NCI-H524 treated with DMSO at 0.1 percent for 48 hours (cell line): Measurements from ENCODE around the gene SETD9.

Experiments
- DNase-seq: peaks from one replicate; lab custom pipeline; 2025; lab: John Stamatoyannopoulos, UW

SETD9 gene

DNA sequence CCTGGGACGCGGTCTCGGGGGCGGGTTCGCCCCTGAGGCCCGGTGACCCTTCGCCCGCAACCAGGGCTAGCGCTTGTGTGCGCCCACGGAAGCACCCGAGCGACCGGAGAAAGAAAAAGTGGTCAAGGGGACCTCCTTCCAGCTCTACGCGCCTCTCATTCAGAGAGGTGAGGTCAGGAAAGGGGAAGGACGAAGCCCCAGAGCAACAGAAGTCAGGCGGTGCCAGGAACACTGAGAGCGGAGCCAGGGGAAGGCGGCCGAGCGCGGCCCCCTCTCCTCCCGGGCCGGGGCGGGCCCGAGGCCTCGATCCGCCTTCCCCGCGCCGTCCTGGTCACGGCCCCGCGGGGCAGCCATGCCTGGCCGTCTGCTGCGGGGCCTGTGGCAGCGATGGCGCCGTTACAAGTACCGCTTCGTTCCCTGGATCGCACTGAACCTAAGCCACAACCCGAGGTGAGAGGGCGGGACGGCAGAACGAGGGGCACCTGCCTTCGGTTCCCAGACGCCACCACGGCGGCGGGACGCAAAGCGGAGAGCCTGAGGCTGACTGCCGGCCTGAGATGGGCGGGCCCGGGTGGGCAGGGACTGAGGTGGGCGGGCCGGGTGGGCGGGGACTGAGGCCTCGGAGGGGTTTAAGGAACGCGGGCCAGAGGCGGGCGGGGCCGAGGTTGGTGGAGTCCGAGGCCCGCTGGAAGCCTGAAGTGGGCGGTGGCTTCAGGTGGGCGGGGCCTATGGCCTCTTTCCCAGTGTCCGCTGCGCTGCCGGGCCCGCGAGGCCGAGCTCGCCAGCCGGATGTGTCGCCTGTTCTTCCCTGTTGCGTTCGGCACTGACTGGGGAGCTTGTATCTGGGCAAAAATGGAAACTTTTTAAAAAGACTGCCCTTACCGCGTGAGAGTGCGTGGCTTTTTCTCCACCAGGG, at the start of gene SETD9:
Gene SETD9 (plus strand): TSS at position 303 of the 916 bp plus-strand sequence. CDS start 50 bp downstream, at position 353.
- peak; percentile 60 for DNase-seq

DNA sequence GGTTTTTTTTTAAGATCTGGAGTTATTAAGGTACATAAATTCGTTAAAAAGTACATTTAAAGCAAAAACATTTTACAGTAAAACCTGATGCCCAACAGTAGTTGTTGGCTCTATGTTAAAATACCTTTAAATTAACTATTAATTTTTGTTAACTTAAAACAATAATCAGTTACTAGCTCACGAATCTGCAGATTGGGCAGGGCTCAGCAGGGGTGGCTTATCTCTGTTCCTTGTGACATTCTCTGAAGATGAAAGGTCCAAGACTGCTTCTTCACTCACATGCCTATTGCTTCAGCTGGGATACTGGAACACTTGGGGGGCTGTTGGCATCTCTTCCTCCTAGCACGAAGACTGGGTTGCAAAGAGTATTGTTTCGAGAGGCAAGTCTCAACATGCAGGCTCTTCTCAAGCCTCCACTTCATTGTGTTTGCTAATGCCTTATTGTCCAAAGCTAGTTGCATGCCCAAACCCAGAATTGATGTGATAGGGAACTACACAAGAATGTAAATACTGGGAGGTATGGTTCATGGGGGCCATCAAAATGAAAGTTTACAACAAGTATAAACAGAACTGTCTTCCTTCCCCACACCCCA, 47.4 kb upstream of the SETD9 start:
- DNase-seq = no peak

GRCh38 chr5:56862909-56863308, 46.5 kb upstream of the SETD9 start:
- no peak for DNase-seq

- DNase-seq = no peak
Measured at GRCh38 chr5:56871777-56872176, 37.6 kb upstream of the SETD9 start.

- DNase-seq = no peak
Measured at GRCh38 chr5:56873056-56873455, 36.3 kb upstream of the SETD9 start.

DNA sequence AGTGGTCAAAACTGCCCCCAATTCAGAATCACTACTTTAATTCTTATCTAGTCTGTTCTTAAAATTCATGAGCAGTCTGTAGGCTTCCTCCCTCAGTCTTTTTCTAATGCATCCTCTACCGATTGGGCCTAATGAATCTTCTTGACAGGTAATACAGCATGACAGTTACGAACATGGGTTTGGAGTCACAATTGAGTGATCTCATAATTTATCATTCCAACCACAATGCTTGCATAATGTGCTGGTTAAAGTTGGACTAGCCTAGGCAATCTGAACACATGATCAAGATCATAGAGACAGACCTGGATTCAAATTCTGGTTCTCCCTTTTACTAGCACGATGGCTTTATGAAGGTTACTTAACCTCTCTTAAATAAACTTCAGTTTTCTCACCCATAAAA, 33.1 kb upstream of the SETD9 start:
- no peak for DNase-seq

DNA sequence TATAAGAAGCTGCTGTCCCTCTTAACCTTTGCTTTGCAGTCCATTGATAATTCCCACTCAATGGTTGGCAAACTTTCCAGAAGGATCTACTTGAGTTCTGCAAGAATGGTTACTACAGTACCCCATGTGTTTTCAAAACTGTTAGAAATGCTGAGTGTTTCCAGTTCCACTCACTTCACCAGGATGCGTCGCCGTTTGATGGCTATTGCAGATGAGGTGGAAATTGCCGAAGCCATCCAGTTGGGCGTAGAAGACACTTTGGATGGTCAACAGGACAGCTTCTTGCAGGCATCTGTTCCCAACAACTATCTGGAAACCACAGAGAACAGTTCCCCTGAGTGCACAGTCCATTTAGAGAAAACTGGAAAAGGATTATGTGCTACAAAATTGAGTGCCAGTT, 27.8 kb upstream of the SETD9 start:
- no peak for DNase-seq

DNA sequence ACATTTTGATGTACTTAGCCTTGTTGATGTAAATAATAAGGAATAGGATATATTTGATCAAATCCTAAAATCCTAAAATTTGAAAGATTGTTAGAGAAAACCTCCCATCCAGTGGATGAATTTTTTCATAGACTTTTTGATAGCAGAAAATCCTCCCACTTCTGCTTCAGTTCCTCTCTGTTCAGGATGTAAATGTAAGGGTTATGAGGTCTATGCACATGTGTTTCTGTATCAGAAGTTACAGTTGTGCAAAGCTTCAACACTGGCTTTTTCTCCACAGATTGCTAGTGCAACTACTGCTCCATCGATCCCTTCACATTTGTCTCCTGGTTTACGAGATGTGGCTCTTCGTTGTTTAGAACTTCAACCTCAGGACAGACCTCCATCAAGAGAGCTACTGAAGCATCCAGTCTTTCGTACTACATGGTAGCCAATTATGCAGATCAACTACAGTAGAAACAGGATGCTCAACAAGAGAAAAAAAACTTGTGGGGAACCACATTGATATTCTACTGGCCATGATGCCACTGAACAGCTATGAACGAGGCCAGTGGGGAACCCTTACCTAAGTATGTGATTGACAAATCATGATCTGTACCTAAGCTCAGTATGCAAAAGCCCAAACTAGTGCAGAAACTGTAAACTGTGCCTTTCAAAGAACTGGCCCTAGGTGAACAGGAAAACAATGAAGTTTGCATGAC, 16.0 kb upstream of the SETD9 start:
- no peak for DNase-seq

GRCh38 chr5:56896763-56897162, 12.6 kb upstream of the SETD9 start:
- no peak for DNase-seq

- DNase-seq = no peak
Measured at GRCh38 chr5:56898213-56898612, 11.2 kb upstream of the SETD9 start.

DNA sequence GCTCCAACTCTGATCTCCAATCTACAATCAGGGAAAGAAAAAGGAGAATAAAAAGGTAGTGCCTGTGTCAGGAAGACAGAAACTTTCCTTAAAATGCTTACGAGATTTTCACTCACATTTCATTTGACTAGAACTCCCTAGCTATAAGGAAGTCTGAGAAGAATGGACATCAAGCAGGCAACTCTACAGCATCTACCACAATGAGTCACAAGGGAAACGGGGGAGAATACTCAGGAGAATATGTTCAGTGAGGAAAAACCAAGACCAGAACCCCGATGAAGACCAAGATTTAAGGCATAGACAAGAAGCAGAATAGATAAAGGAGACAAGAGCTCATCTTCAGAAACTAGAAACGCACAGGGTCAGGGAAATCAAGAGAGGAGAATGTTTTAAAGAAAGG, 9.0 kb upstream of the SETD9 start:
- DNase-seq = no peak

GRCh38 chr5:56900858-56901578, 8.4 kb upstream of the SETD9 start:
- no peak for DNase-seq

DNA sequence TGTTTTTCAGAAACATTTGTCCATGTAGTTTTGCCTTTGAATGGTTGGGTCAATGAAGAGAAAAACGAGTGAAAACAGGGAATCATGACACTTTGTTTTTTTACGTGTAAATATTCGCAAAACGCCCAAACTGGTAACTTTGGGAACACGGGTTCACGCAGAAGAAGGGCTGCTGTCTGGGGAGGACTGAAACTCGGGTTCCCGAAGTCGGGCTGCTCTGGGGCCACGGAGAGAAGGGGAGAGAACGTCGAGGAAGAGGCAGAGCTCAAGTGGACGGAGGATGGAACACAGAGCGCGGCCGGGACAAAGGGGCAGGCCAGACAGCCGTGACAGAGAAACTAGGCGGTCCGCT, 478 bp upstream of the SETD9 start:
- DNase-seq = no peak

DNA sequence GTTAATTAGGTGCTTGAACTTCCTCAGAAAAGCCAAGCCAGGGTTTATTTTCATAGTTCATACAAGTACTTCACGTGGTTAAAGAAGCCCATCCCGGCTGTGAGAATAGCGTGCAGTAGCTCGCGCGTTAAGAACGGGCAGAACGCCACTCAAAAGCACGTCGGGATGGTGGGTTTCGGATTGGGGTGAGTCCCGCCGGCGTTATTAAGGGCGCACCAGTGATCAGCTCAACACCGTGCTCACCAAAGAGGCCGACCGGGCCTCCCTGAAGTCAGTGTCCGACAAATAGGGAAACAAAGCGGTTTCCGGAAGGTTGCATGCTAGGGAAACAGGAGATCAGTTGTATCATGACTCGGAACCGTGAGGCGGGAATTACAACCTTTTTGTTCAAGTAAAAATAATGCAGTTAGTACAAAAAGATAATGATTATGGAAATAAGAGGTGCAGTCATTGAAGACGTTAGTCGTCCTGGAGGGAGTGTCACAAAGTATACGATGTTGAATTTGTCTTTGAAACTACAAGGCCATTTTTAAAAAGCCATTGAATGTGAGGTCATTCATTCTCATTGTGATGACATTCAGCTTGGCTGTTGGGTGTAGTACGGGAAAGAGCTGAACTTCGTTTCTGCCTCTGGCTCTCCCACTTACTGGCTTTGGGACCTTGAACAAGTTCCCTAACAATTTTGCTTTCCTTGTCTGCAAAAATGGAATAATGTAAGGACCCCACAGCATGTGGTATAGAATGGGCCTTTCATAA, 992 bp downstream of the SETD9 start:
- DNase-seq = no peak

- no peak for DNase-seq
Measured at GRCh38 chr5:56913766-56914165, 4.4 kb downstream of the SETD9 start.

- DNase-seq = no peak
Measured at GRCh38 chr5:56914678-56915077, 5.3 kb downstream of the SETD9 start.

DNA sequence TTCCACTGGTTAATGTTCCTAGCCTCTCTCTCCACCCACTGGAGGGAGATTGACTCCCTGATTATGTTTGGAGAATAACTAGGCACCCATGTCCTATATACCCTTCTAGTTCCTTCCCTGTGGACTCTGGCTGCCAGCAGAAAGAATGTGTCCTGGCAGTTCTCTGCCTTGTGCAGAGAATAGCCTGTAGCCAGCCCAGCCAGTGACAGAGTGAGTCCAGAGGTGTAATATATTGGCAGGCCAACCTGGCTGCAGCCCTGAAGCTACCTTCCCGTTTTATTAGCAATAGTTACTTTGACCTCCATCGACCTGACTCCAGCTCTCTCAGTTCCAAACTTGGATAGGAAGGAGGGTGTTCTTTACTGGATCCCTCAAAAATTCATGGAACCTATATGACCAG, 8.1 kb downstream of the SETD9 start:
- DNase-seq = no peak

DNA sequence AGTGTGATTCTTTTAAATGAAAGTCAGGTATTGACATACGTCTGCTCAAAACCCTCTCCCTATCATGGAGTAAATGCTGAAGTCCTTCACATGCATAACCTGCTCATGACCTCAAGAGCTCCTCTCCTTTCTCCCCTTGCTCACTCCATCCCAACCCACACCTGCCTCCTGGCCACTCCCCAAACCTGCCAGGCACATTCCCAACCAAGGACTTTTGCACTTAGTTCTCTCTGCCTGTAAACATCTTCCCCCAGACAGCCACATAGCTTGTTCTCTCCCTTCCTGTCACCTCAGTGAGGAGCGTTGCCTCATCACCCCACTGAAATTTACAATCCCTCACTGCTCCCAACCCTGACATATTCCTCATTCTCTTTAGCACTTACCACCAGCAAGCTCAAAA, 8.7 kb downstream of the SETD9 start:
- no peak for DNase-seq

- DNase-seq = no peak
Measured at GRCh38 chr5:56919942-56920662, 10.7 kb downstream of the SETD9 start.

DNA sequence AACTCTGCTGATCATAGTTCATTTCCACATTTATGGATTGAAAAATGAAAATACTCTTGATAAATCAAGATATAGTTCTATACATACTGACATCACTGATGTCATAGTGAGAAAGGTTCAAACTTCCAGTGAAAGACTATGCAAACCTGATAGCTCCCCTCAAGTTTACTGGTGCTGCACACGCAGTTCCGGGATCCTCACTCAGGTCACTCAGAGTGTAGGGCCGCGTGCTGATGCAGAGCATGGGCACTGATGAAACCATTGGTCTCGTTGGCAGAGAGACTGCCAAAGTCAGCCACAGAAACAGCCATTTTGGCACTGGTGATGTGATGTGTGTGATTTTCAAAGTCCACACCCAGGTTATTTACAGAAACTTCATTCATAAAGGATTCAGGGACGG, 13.5 kb downstream of the SETD9 start:
- DNase-seq = no peak

DNA sequence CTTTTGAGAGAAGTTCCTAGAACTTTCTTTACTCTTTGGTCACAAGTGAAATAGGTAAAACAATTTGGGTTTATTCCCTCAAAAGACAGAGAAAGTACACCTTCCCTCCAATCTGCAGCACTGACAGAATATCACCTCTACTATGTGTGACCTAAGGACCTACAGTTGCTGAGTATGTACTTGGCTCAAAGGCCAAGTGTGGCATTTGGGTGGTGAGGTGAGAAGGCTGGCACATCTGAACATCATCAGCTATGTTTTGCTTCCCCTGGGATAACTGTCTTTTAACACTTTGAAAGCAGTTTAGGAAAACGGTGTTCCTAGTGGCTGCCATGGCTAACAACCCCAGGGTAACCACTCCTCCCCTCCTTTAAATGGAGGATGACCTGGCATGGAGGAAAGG, 24.9 kb downstream of the SETD9 start:
- DNase-seq = no peak
